GM10266 (cell line): ENCODE data around the gene DHH.

Experiments
- DNase-seq: peaks from one replicate; pipeline ENCODE4 v3.0.0; 2012; ENCODE audit errors: extremely low spot score
- CTCF ChIP-seq: IDR thresholded peaks from 2 replicates; pipeline ENCODE4 v1.5.1; 2012; ENCODE audit warnings: mild to moderate bottlenecking, low read depth; ENCODE audit not compliant: control insufficient read depth, insufficient read depth; ENCODE audit errors: missing control alignments

Gene DHH

GRCh38 chr12:49052451-49053208, 42.0 kb downstream of the DHH start:
- no peak for DNase-seq
- TF ChIP-seq CTCF = no peak

- no peak for DNase-seq
- TF ChIP-seq CTCF = no peak
These were observed 42.7 kb downstream of the DHH start for GRCh38 chr12:49051777-49052438.

GRCh38 chr12:49051373-49051764, 43.2 kb downstream of the DHH start:
- DNase-seq = no peak
- TF ChIP-seq CTCF = no peak

- no peak for DNase-seq
- no peak for TF ChIP-seq CTCF
These were observed 43.9 kb downstream of the DHH start for GRCh38 chr12:49050507-49051372.

GRCh38 chr12:49049566-49050224, 44.9 kb downstream of the DHH start:
- DNase-seq = no peak
- TF ChIP-seq CTCF = no peak

- TF ChIP-seq CTCF = no peak
- DNase-seq = no peak
These were observed 45.6 kb downstream of the DHH start for GRCh38 chr12:49048953-49049352.
